ENCODE measurements around the gene KPNA6. TPM values are rescaled to one million over a fixed set of nuclear protein-coding genes. Genes with fewer than 3 reads are reported as not detected.

The KPNA6 gene
- total RNA-seq, 1 donor from 2014 or later, result 47.0 TPM

DNA sequence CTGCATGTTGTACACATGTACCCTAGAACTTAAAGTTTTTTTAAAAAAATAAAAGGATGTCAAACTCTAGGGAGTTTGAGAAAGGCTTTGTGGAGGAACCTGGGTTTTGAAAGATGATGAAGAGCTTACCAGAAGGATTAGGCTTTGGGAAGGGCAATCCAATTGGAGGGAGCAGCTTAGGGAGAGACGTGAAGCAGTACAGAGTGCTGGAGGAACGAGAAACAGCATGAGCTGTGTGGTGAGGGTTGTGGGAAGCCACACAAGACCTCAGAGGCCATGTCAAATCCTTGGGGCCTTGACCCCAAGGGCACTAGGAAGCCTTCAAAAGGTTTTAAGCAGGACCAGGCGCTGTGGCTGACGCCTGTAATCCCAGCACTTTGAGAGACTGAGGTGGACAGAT lies 8.4 kb upstream of the KPNA6 start:
- no peaks in the 10 kb centered on the region for H3K27me3 ChIP-seq (ENCODE audit: control insufficient read depth, insufficient read depth, low read length)
- peaks cover 6% of the 10 kb centered on the region for H3K36me3 ChIP-seq (ENCODE audit: control insufficient read depth, insufficient read depth, low read length)
- H3K4me3 ChIP-seq (ENCODE audit: low read depth, low read length), result no peak overlapping the region
- TF ChIP-seq, protein P1, sequence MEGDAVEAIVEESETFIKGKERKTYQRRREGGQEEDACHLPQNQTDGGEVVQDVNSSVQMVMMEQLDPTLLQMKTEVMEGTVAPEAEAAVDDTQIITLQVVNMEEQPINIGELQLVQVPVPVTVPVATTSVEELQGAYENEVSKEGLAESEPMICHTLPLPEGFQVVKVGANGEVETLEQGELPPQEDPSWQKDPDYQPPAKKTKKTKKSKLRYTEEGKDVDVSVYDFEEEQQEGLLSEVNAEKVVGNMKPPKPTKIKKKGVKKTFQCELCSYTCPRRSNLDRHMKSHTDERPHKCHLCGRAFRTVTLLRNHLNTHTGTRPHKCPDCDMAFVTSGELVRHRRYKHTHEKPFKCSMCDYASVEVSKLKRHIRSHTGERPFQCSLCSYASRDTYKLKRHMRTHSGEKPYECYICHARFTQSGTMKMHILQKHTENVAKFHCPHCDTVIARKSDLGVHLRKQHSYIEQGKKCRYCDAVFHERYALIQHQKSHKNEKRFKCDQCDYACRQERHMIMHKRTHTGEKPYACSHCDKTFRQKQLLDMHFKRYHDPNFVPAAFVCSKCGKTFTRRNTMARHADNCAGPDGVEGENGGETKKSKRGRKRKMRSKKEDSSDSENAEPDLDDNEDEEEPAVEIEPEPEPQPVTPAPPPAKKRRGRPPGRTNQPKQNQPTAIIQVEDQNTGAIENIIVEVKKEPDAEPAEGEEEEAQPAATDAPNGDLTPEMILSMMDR (IDR thresholded peaks at IDR 0.05; ENCODE audit: insufficient read depth, low read length, poor library complexity, severe bottlenecking), result no peak
- no peak for DNase-seq (ENCODE audit: low read depth)

DNA sequence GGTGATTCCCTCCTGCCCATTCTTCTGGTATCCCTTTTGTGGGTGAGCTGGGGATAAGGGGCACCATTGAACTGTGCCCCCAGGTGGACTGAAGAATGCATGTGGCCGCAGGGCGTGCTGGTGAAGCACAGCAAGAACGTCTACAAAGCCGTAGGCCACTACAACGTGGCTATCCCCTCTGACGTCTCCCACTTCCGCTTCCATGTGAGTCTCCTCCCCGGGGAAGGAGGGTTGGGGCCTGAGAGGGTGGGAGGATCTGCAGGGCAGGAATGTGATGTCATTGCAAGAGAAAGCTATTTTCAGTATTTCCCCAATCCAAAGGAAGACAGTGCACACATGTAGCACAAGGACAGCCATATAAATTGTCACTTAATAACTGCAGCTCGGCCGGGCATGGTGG lies 7.5 kb upstream of the KPNA6 start:
- peaks cover 3% of the 10 kb centered on the region for H3K36me3 ChIP-seq (ENCODE audit: control insufficient read depth, insufficient read depth, low read length)
- H3K27me3 ChIP-seq (ENCODE audit: control insufficient read depth, insufficient read depth, low read length), result no peaks in the 10 kb centered on the region
- DNase-seq (ENCODE audit: low read depth), result no peak
- H3K4me3 ChIP-seq (ENCODE audit: low read depth, low read length), result no peak overlapping the region
- TF ChIP-seq, protein P1 (IDR thresholded peaks at IDR 0.05; ENCODE audit: insufficient read depth, low read length, poor library complexity, severe bottlenecking), result no peak

DNA sequence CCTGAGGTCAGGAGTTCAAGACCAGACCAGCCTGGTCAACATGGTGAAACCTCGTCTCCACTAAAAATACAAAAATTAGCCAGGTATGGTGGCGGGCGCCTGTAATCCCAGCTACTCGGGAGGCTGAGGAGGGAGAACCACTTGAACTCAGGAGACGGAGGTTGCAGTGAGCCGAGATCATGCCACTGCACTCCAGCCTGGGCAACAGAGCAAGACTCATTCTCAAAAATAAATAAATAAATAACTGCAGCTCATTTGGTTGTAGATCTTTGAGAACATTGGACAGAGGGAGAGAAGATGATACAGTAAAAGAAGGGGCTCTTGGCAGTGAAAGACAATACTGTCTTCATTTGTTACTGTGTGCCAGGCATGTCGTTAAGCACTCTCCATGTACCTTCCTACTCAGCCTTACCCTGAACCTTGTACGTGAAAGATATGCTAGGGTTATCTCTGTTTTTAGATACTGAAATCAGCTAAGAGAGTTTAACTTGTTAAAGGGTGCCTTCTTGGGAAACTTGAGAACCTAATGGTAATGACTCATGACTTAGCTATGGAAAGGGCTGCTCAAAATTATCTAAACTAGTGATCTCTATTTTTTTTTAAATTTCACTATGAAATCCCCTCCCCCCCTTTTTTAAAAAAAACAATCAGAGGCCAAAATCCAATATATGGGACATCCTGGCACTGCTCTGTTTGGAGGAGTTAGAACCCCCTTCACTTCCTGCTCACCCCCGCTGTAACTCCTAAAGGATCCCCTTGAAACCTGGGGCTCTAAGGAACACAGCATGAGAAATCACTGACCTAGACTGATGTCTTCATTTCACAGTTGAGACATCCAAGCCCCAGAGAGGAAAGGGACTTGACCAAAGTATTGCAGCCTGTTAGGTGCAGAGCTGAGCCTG lies 6.8 kb upstream of the KPNA6 start:
- no peak for DNase-seq (ENCODE audit: low read depth)
- peaks cover 2% of the 10 kb centered on the region for H3K36me3 ChIP-seq (ENCODE audit: control insufficient read depth, insufficient read depth, low read length)
- no peak overlapping the region for H3K4me3 ChIP-seq (ENCODE audit: low read depth, low read length)
- TF ChIP-seq, protein P1 (IDR thresholded peaks at IDR 0.05; ENCODE audit: insufficient read depth, low read length, poor library complexity, severe bottlenecking), result no peak
- no peaks in the 10 kb centered on the region for H3K27me3 ChIP-seq (ENCODE audit: control insufficient read depth, insufficient read depth, low read length)

DNA sequence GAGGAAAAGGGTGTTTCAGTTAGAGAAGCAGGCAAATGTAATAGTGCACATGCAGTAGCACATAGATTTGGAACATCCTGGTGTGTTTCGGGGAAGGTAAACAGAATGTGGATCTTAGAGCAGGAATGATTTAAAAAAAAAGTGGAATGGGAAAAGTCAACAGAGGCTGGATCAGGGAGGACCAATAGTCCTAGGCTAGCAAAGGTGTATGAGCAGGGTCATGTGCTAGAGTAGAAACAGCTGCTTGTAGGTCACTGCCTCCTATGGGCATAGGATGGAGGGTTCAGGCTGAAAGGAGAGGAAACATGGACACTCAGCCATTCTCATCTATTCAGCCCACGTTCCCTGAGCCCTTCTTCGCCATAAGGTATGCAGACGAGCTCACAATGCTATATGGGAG lies 3.7 kb upstream of the KPNA6 start:
- Histone ChIP-seq H3K36me3 (ENCODE audit: control insufficient read depth, insufficient read depth, low read length) (peaks cover 2% of the 10 kb centered on the region), H3K27me3 (ENCODE audit: control insufficient read depth, insufficient read depth, low read length) (no peaks in the 10 kb centered on the region), H3K4me3 (ENCODE audit: low read depth, low read length) (no peak overlapping the region)
- no peak for DNase-seq (ENCODE audit: low read depth)
- TF ChIP-seq, protein P1 (IDR thresholded peaks at IDR 0.05; ENCODE audit: insufficient read depth, low read length, poor library complexity, severe bottlenecking), result no peak

DNA sequence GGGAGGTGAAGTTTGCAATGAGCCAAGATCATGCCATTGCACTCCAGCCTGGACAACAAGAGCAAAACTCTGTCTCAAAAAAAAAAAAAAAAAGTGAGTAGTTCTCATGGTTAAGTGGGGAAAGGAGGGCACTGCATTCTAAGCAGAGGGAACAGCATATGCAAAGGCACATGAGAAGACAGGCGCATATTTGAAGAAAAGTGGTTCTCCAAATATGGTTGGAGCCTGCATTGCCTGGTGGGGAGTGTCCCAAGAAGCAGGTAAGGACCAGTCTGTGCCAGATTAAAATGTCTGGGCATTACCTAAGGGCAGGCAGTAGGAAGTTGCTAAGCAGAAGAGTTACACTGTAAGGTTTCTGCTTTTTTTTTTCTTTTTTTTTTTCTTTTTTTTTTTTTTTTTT lies 2.5 kb upstream of the KPNA6 start:
- Histone ChIP-seq H3K36me3 (ENCODE audit: control insufficient read depth, insufficient read depth, low read length) (no peaks in the 10 kb centered on the region), H3K4me3 (ENCODE audit: low read depth, low read length) (no peak overlapping the region), H3K27me3 (ENCODE audit: control insufficient read depth, insufficient read depth, low read length) (no peaks in the 10 kb centered on the region)
- TF ChIP-seq, protein P1 (IDR thresholded peaks at IDR 0.05; ENCODE audit: insufficient read depth, low read length, poor library complexity, severe bottlenecking), result no peak
- DNase-seq (ENCODE audit: low read depth), result no peak
